Natural killer cell (primary cell): Measurements from ENCODE around the gene NPM3. TPM values are rescaled to one million over a fixed set of nuclear protein-coding genes. Genes with fewer than 3 reads are reported as not detected.

Experiments used
- ATAC-seq, 3 donors: fragments of 150-1000 bp in 2 of 3; fragments of 200-7000 bp in 1 of 3; cut with Tn5 transposase; 1 replicate in 1 of 3; 2 replicates in 2 of 3; pipeline ENCODE4 v1.10.0; 2021; ENCODE audit warnings: mild to moderate bottlenecking in 2 of 3, moderate library complexity in 2 of 3
- DNase-seq, 2 donors: peaks; one replicate each; pipeline versions ENCODE4 v3.0.0 to v3.0.0-alpha.2; 2013 to 2021; ENCODE audit warnings: mixed read lengths in 1 of 2
- H3K27ac ChIP-seq: one replicate; pipeline ENCODE4 v1.5.1; 2013; ENCODE audit warnings: mild to moderate bottlenecking, low read length
- H3K27me3 ChIP-seq: one replicate; pipeline ENCODE4 v1.6.1; 2013; ENCODE audit warnings: low read length; ENCODE audit not compliant: control insufficient read depth, insufficient read depth
- H3K36me3 ChIP-seq: one replicate; pipeline ENCODE4 v1.6.1; 2013; ENCODE audit warnings: low read length; ENCODE audit not compliant: control insufficient read depth, insufficient read depth
- H3K4me1 ChIP-seq: one replicate; pipeline ENCODE4 v1.6.1; 2013; ENCODE audit warnings: low read length; ENCODE audit not compliant: control insufficient read depth, insufficient read depth
- H3K4me3 ChIP-seq: one replicate; pipeline ENCODE4 v1.5.1; 2013; ENCODE audit warnings: low read length
- H3K9me3 ChIP-seq: one replicate; pipeline ENCODE4 v1.6.1; 2013; ENCODE audit warnings: low read length; ENCODE audit not compliant: control insufficient read depth, insufficient read depth
- H3K27ac Mint-ChIP-seq, 2 donors: one replicate each; pipeline ENCODE4 v1.8.0; 2022; ENCODE audit warnings: mild to moderate bottlenecking in 2 of 2, mixed read lengths in 2 of 2, moderate library complexity in 1 of 2
- H3K27me3 Mint-ChIP-seq, 2 donors: one replicate each; pipeline ENCODE4 v1.8.0; 2022; ENCODE audit warnings: low read depth in 2 of 2, mixed read lengths in 2 of 2
- H3K36me3 Mint-ChIP-seq: one replicate; pipeline ENCODE4 v1.8.0; 2022; ENCODE audit warnings: mixed read lengths
- H3K4me1 Mint-ChIP-seq, 2 donors: one replicate each; pipeline ENCODE4 v1.8.0; 2022; ENCODE audit warnings: mixed read lengths in 2 of 2
- H3K4me3 Mint-ChIP-seq: one replicate; pipeline ENCODE4 v1.8.0; 2022; ENCODE audit warnings: mild to moderate bottlenecking, moderate library complexity, mixed read lengths
- H3K9me3 Mint-ChIP-seq, 2 donors: one replicate each; pipeline ENCODE4 v1.8.0; 2022; ENCODE audit warnings: mixed read lengths in 2 of 2
- CTCF ChIP-seq: fragments of 200-600 bp; IDR thresholded peaks from one replicate; pipeline ENCODE4 v1.8.0; 2022; ENCODE audit warnings: antibody characterized with exemption
- WGBS: methylation state at CpG from one replicate; pipeline ENCODE4 v1.1.7; 2013; ENCODE audit warnings: missing lambda C conversion rate; ENCODE audit not compliant: insufficient coverage; 5-methylcytosine and 5-hydroxymethylcytosine counted together
- intact Hi-C: fragments of 100-400 bp; cut with micrococcal nuclease; formaldehyde crosslinking; loops from one replicate; pipeline ENCODE4 v1.14.2; 2022
- total RNA-seq, 4 donors: library from RNA; stranded (reverse); fragments of 120-200 nt in 1 of 4; gene quantifications; one replicate each; pipeline versions ENCODE4 v1.2.3 to v1.2.4, GENCODE V29; 2013 to 2022

NPM3 gene
- total RNA-seq, 3 donors from 2014 or later (not counting 1 experiment from before 2014, with no cell fraction given): 8.2 to 9.0 (median 8.5) TPM

DNA sequence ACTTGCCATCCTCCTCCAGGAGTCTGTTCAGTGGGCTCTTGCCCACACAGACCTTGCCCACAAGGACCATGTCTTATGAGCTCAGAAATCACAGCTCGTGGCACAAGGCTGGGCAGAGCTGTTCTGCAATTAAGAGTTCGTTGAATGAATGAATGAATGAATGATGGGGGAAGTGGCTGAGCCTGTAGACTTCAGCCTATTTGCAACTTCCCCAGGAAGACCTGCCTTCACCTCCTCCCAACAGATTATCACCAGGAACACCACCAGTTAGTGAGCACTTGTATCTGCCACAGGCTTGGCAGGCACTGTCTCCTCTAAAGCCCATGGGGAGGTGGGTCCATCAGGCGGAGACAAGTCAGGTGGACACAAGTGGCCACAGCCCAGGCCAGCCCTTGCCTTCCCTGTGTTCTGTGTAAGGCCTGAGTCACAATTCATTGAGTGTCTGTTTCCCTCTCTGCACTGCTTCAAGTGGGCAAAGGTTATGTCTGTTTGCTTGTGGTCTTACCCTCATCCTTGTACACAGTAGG is 5.6 kb downstream of the NPM3 start:
- Histone ChIP-seq H3K27me3 (peaks cover 41% of the 10 kb centered on the region), H3K36me3 (no peaks in the 10 kb centered on the region), H3K9me3 (no peaks in the 10 kb centered on the region), H3K4me1 (peaks cover 51% of the 10 kb centered on the region), H3K27ac (no peak overlapping the region), H3K4me3 (no peak overlapping the region)
- no peak overlapping the region for H3K27ac Mint-ChIP-seq
- peaks cover 41 to 45% of the 10 kb centered on the region in 2 donors for H3K27me3 Mint-ChIP-seq
- peak overlapping the region; percentile 55 for H3K4me3 Mint-ChIP-seq
- H3K9me3 Mint-ChIP-seq: no peaks in the 10 kb centered on the region
- TF ChIP-seq CTCF: no peak
- H3K36me3 Mint-ChIP-seq: no peaks in the 10 kb centered on the region
- intact Hi-C loops: no loop called here
- ATAC-seq (no peak), DNase-seq (no peak)
- 100% methylated on average over 1 of the region's 3 CpGs for WGBS
- peaks cover 19 to 48% of the 10 kb centered on the region in 2 donors for H3K4me1 Mint-ChIP-seq

DNA sequence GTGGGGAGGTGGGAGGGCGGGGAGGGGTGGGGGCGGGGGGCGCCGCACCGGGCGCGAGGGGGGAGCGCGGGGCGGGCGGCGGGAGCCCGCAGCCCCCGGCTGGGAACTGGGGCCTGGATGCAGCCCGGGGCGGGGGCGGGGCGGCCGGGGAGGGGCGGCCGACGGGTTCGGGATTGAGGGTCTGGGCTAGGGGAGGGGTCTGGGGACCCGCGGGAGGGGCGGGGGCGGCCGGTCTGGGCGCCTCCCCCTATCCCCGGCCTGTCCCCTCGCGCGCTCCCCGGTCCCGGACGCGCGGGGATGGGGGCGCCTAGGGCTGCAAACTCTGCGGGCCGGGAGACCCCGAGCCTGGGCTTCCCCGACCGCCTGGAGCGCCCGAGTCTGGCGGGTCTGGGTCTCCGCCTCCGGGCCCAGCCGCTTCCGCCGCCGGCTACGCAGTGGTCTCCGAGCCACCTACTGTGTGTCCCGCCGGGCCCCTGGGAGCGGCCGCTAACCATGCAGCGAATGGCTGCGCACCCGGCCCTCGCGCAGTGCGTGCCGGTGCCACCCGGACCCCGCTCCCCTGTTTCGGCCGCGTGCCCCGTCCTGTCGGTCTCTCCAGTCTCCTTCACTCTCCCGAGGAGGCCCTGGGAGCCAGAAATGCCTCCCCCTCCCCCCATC is 7.0 kb downstream of the NPM3 start:
- peak overlapping the region; percentile 76 for H3K4me3 Mint-ChIP-seq
- no peaks in the 10 kb centered on the region for H3K36me3 Mint-ChIP-seq
- Histone ChIP-seq H3K4me3 (no peak overlapping the region), H3K27me3 (peaks cover 44% of the 10 kb centered on the region), H3K27ac (no peak overlapping the region), H3K4me1 (peaks cover 38% of the 10 kb centered on the region), H3K9me3 (no peaks in the 10 kb centered on the region), H3K36me3 (no peaks in the 10 kb centered on the region)
- peaks cover 51 to 58% of the 10 kb centered on the region in 2 donors for H3K27me3 Mint-ChIP-seq
- H3K9me3 Mint-ChIP-seq: no peaks in the 10 kb centered on the region
- whole genome bisulfite sequencing: 9% methylated on average over 59 of the region's 74 CpGs
- ATAC-seq (peak in 1 of 3 donors; percentile 12), DNase-seq (no peak)
- peaks cover 14 to 39% of the 10 kb centered on the region in 2 donors for H3K4me1 Mint-ChIP-seq
- TF ChIP-seq CTCF: no peak
- H3K27ac Mint-ChIP-seq: no peak overlapping the region
- intact Hi-C loops: no loop called here

DNA sequence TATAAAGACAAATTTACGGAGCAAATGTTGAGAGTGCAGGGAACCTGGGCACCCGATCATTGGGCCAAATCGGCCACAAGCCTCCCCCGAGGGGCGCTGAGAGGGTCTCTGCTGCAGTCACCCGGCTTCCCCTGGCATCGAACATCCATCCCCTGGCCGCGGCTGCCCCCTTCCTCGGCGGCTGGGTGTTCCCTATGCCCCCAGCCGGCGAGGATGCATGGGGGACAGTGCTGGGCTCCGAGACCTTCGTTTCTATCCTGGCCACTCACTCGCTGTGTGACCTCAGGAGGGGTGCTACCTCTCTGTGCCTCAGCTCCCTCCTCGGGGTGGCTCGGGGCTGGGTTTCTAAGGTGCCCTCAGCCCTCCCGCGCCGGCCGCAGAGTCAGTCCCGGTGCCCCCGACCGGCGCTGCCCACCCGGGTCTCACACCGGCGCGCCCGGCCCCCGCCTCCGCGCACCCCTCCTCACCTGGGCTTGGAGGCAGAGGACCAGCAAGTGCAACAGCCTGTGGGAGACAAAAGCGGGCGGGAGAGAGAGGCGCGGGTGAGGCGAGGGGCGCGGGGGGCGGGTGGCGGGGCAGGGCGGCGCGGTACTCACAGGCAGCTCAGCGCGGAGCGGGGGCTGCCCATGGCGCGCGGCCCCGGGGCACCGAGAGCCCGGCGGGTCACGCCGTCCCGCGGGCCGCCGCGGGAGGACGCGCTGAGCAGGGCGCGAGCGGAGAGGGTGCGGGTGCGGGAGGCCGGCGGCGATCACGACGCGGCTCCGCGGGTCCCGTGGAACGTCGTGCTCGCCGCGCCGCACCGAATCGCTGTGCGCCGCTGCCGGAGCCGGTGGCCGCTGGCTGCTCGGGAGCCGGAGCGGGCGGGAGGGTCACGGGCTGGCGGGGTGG is 7.7 kb downstream of the NPM3 start, which contains the start of gene FGF8:
TSS of gene FGF8 (minus strand) at position 842 of the 888 bp plus-strand sequence. CDS start at position 628, 214 bp downstream.
- H3K4me1 ChIP-seq: peaks cover 30% of the 10 kb centered on the region
- ATAC-seq (no peak), DNase-seq (no peak)
- H3K9me3 Mint-ChIP-seq: no peaks in the 10 kb centered on the region
- no peaks in the 10 kb centered on the region for H3K36me3 ChIP-seq
- intact Hi-C loops: no loop called here
- H3K36me3 Mint-ChIP-seq: no peaks in the 10 kb centered on the region
- peak within 1 kb of the TSS; percentile 76 for H3K4me3 Mint-ChIP-seq
- peaks cover 44% of the 10 kb centered on the region for H3K27me3 ChIP-seq
- H3K27me3 Mint-ChIP-seq: peaks cover 54 to 60% of the 10 kb centered on the region in 2 donors
- no peak within 1 kb of the TSS for H3K4me3 ChIP-seq
- 4% methylated on average over 84 of the region's 98 CpGs for WGBS
- peaks cover 14 to 39% of the 10 kb centered on the region in 2 donors for H3K4me1 Mint-ChIP-seq
- no peak for TF ChIP-seq CTCF
- H3K9me3 ChIP-seq: no peaks in the 10 kb centered on the region
- H3K27ac ChIP-seq: no peak within 1 kb of the TSS
- no peak within 1 kb of the TSS for H3K27ac Mint-ChIP-seq
